HCT116 (cell line): ENCODE data around the gene MAL.

Experiments used
- EZH2 ChIP-seq: fragments of 200-600 bp; sonication (generic); IDR thresholded peaks from 2 replicates; pipeline ENCODE4 v1.6.1; 2017; ENCODE audit warnings: antibody characterized with exemption, mixed run types
- POLR2A ChIP-seq: IDR thresholded peaks from 2 replicates; pipeline ENCODE4 v1.7.0; 2011; ENCODE audit warnings: borderline replicate concordance; ENCODE audit not compliant: insufficient read depth, insufficient read length; ENCODE audit errors: extremely low read depth
- SIN3A ChIP-seq: IDR thresholded peaks from 2 replicates; pipeline ENCODE4 v1.6.1; 2012; ENCODE audit warnings: low read depth
- SRF ChIP-seq: IDR thresholded peaks from 2 replicates; pipeline ENCODE4 v1.6.1; 2012; ENCODE audit warnings: low read depth
- TCF7L2 ChIP-seq: IDR thresholded peaks from 2 replicates; pipeline ENCODE4 v1.7.0; 2011; ENCODE audit warnings: borderline replicate concordance, inconsistent platforms; ENCODE audit not compliant: insufficient read depth, insufficient read length; ENCODE audit errors: extremely low read depth
- YY1 ChIP-seq: IDR thresholded peaks from 2 replicates; pipeline ENCODE4 v1.6.1; 2011; ENCODE audit warnings: low read length, low read depth, moderate library complexity, mild to moderate bottlenecking; ENCODE audit not compliant: insufficient replicate concordance; ENCODE audit errors: extremely low read depth
- TF ChIP-seq, protein P1 (sequence below), 3 experiments: fragments of 200-600 bp in 1 of 3; sonication (generic) in 1 of 3; IDR thresholded peaks in 2 of 3; conservative IDR thresholded peaks in 1 of 3; 2 replicates each; pipeline ENCODE4 v1.5.1; 2012 to 2017; ENCODE audit warnings: low read depth in 2 of 3, low read length in 2 of 3, antibody characterized with exemption in 1 of 3, borderline replicate concordance in 1 of 3, control low read depth in 1 of 3, mild to moderate bottlenecking in 1 of 3, mixed read lengths in 1 of 3, mixed run types in 1 of 3, moderate library complexity in 1 of 3; ENCODE audit not compliant: insufficient read depth in 1 of 3

DNA sequence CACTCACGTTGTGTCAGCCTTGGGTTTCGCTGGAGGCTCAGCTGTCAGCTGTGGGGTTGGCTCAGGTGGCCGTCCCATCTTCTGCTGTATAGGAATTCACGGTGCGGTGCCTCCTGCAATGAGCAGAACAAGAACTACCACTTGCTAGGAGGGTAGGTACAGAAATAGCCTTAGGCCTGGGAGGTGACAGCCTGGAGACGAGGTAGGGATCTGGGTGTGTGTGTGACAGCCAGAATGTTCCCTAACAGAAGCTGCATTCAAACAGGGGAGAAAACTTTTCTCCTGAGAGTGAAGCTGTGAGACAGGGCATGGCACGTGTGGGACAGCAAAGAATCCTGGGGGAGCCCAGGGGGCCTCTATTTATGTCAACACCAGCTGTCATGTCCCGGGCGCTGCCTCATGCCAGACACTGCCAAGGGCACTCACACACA, 8.4 kb upstream of the MAL start:
- TF ChIP-seq EZH2: no peak
- TF ChIP-seq SRF: no peak
- TF ChIP-seq, protein P1, sequence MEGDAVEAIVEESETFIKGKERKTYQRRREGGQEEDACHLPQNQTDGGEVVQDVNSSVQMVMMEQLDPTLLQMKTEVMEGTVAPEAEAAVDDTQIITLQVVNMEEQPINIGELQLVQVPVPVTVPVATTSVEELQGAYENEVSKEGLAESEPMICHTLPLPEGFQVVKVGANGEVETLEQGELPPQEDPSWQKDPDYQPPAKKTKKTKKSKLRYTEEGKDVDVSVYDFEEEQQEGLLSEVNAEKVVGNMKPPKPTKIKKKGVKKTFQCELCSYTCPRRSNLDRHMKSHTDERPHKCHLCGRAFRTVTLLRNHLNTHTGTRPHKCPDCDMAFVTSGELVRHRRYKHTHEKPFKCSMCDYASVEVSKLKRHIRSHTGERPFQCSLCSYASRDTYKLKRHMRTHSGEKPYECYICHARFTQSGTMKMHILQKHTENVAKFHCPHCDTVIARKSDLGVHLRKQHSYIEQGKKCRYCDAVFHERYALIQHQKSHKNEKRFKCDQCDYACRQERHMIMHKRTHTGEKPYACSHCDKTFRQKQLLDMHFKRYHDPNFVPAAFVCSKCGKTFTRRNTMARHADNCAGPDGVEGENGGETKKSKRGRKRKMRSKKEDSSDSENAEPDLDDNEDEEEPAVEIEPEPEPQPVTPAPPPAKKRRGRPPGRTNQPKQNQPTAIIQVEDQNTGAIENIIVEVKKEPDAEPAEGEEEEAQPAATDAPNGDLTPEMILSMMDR (IDR thresholded peaks at IDR 0.05 in 2 of 3, conservative IDR thresholded peaks at IDR 0.05 in 1 of 3; ENCODE audit: borderline replicate concordance in 1 of 3, insufficient read depth in 1 of 3, low read depth in 2 of 3, low read length in 2 of 3): no peak
- no peak for TF ChIP-seq POLR2A
- TF ChIP-seq SIN3A: no peak
- no peak for TF ChIP-seq TCF7L2
- no peak for TF ChIP-seq YY1
